ENCODE measurements around the gene AZIN2. TPM values are rescaled to one million over a fixed set of nuclear protein-coding genes. Genes with fewer than 3 reads are reported as not detected.

The AZIN2 gene
- total RNA-seq, 4 donors from 2014 or later: 2.1 to 3.7 (median 3.2) TPM

- H3K27me3 ChIP-seq: no peaks in the 10 kb centered on the region
- TF ChIP-seq POLR2A (IDR thresholded peaks at IDR 0.05) (no peak), POLR2AphosphoS5 (IDR thresholded peaks at IDR 0.05) (no peak), CTCF (IDR thresholded peaks at IDR 0.05) (no peak), EP300 (IDR thresholded peaks at IDR 0.05) (no peak)
- H3K36me3 ChIP-seq: peaks cover 24% of the 10 kb centered on the region
- 87% methylated on average over 3 of the region's 3 CpGs for WGBS
- H3K27ac ChIP-seq: no peak overlapping the region
- no peaks in the 10 kb centered on the region for H3K9me3 ChIP-seq
- no peak overlapping the region for H3K4me3 ChIP-seq
- H3K4me1 ChIP-seq: peaks cover 32% of the 10 kb centered on the region
- DNase-seq (ENCODE audit: low spot score in 2 of 2): no peak
Measured at GRCh38 chr1:33148615-33149014, 67.7 kb downstream of the AZIN2 start.

GRCh38 chr1:33149453-33150190, 68.7 kb downstream of the AZIN2 start:
- Histone ChIP-seq H3K4me1 (peaks cover 36% of the 10 kb centered on the region), H3K9me3 (no peaks in the 10 kb centered on the region), H3K27ac (no peak overlapping the region), H3K27me3 (no peaks in the 10 kb centered on the region), H3K36me3 (peaks cover 24% of the 10 kb centered on the region), H3K4me3 (no peak overlapping the region)
- no peak for DNase-seq (ENCODE audit: low spot score in 2 of 2)
- 89% methylated on average over 7 of the region's 7 CpGs for WGBS
- TF ChIP-seq EP300 (IDR thresholded peaks at IDR 0.05) (no peak), CTCF (IDR thresholded peaks at IDR 0.05) (no peak), POLR2A (IDR thresholded peaks at IDR 0.05) (no peak), POLR2AphosphoS5 (IDR thresholded peaks at IDR 0.05) (no peak)

- TF ChIP-seq POLR2A (IDR thresholded peaks at IDR 0.05): no peak
- TF ChIP-seq EP300 (IDR thresholded peaks at IDR 0.05): no peak
- TF ChIP-seq POLR2AphosphoS5 (IDR thresholded peaks at IDR 0.05): no peak
- TF ChIP-seq CTCF (IDR thresholded peaks at IDR 0.05): no peak
- Histone ChIP-seq H3K9me3 (no peaks in the 10 kb centered on the region), H3K27me3 (no peaks in the 10 kb centered on the region), H3K4me3 (no peak overlapping the region), H3K4me1 (peaks cover 36% of the 10 kb centered on the region), H3K27ac (no peak overlapping the region), H3K36me3 (peaks cover 22% of the 10 kb centered on the region)
- no peak for DNase-seq (ENCODE audit: low spot score in 2 of 2)
- 82% methylated on average over 4 of the region's 4 CpGs for WGBS
Measured at GRCh38 chr1:33150522-33150921, 69.6 kb downstream of the AZIN2 start.

DNA sequence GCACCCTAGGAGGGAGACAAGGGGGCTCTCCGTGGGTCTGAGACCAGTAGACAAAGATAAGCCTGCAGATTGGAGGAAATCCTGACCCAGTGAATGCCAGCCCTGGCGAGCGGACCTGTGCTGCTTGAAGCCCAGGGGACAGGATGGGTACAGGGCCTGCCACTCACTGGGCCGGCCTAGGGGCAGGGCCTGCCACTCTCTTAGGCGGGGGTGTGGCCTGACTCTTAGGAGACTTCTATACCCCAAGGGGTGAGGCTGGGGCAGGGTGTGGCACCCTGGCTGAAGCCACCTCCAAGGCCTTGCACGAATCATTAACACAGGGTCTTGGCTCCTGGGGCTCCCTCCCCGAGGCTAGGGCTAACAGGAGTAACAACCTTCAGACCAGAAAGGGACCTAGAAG, 70.2 kb downstream of the AZIN2 start:
- H3K4me1 ChIP-seq: peaks cover 38% of the 10 kb centered on the region
- no peak for DNase-seq (ENCODE audit: low spot score in 2 of 2)
- H3K36me3 ChIP-seq: peaks cover 16% of the 10 kb centered on the region
- no peaks in the 10 kb centered on the region for H3K9me3 ChIP-seq
- WGBS: 64% methylated on average over 6 of the region's 7 CpGs
- no peak for TF ChIP-seq POLR2AphosphoS5 (IDR thresholded peaks at IDR 0.05)
- H3K27ac ChIP-seq: no peak overlapping the region
- no peak overlapping the region for H3K4me3 ChIP-seq
- H3K27me3 ChIP-seq: no peaks in the 10 kb centered on the region

GRCh38 chr1:33152685-33153432, 71.9 kb downstream of the AZIN2 start:
- Histone ChIP-seq H3K4me1 (peaks cover 38% of the 10 kb centered on the region), H3K27me3 (no peaks in the 10 kb centered on the region), H3K27ac (peak overlapping the region; percentile 44), H3K4me3 (no peak overlapping the region), H3K9me3 (no peaks in the 10 kb centered on the region), H3K36me3 (peaks cover 1% of the 10 kb centered on the region)
- TF ChIP-seq EP300 (IDR thresholded peaks at IDR 0.05): no peak
- TF ChIP-seq POLR2AphosphoS5 (IDR thresholded peaks at IDR 0.05): no peak
- no peak for TF ChIP-seq CTCF (IDR thresholded peaks at IDR 0.05)
- TF ChIP-seq POLR2A (IDR thresholded peaks at IDR 0.05): no peak
- 87% methylated on average over 2 of the region's 2 CpGs for WGBS
- DNase-seq (ENCODE audit: low spot score in 2 of 2): no peak
